PFSK-1 (cell line): ENCODE data around the gene ERI3.

Experiments used
- FOXP2 ChIP-seq: optimal IDR thresholded peaks from 2 replicates; pipeline ENCODE3; 2011; ENCODE audit warnings: borderline replicate concordance, control low read depth, inconsistent platforms; ENCODE audit not compliant: insufficient read depth; ENCODE audit errors: extremely low read length, extremely low read depth
- POLR2AphosphoS5 ChIP-seq: IDR thresholded peaks from 2 replicates; pipeline ENCODE4 v1.6.1; 2012; ENCODE audit warnings: low read depth, mild to moderate bottlenecking, control low read depth, low read length, moderate library complexity
- REST ChIP-seq, 2 experiments: IDR thresholded peaks; 2 replicates each; pipeline versions ENCODE4 v1.6.1 to v1.8.0; 2011 to 2012; ENCODE audit warnings: low read depth in 2 of 2, low read length in 2 of 2, control low read depth in 1 of 2, inconsistent platforms in 1 of 2, mild to moderate bottlenecking in 1 of 2, moderate library complexity in 1 of 2; ENCODE audit not compliant: insufficient read depth in 1 of 2
- SIN3A ChIP-seq: IDR thresholded peaks from 2 replicates; pipeline ENCODE4 v1.6.1; 2012; ENCODE audit warnings: mild to moderate bottlenecking, low read length, moderate library complexity, borderline replicate concordance; ENCODE audit not compliant: insufficient read depth
- TAF1 ChIP-seq: IDR thresholded peaks from 2 replicates; pipeline ENCODE4 v1.6.1; 2012; ENCODE audit warnings: low read length, control low read depth, borderline replicate concordance; ENCODE audit not compliant: insufficient read depth

ERI3 gene

GRCh38 chr1:44284184-44284583 is 70.9 kb downstream of the ERI3 start:
- TF ChIP-seq FOXP2, result no peak
- TF ChIP-seq POLR2AphosphoS5, result no peak
- no peak for TF ChIP-seq TAF1
- TF ChIP-seq REST (IDR thresholded peaks at IDR 0.05; ENCODE audit: insufficient read depth in 1 of 2, low read depth in 2 of 2, low read length in 2 of 2), result no peak
- TF ChIP-seq SIN3A, result no peak

DNA sequence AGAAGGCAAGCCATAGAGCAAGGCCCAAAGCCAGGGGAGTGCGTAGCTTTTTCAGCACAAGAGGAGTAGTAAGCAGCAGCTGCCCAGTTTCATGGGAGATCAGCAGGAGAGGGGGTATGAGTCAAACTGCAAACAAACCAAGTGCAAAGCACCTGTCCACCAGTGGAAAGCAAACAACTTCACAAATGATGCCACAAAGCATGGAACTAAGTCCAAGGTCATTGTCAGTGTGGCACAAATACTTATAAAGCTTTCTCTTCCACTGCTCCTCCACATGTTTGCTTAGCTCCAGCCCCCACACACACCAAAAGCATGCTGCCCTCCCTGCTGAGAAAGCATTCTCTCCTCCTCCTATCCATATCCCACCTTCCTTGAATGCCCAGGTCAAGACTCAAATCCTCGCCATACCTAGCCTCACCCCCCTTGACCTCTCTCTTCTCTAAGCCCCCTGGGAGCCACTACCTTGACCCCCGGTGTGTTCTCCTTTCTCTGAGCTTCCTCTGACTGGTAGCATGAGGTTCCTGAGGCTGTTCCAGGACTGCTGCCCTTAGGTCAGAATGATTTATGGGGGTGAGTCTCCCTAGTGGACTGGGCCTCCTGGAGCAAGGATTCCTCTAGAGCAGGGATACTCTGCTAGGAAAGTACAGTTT is 71.4 kb downstream of the ERI3 start:
- TF ChIP-seq REST (IDR thresholded peaks at IDR 0.05; ENCODE audit: insufficient read depth in 1 of 2, low read depth in 2 of 2, low read length in 2 of 2) (no peak), FOXP2 (no peak), POLR2AphosphoS5 (no peak), TAF1 (no peak), SIN3A (no peak)

GRCh38 chr1:44282704-44283426 is 72.2 kb downstream of the ERI3 start:
- TF ChIP-seq TAF1, result no peak
- TF ChIP-seq SIN3A, result no peak
- no peak for TF ChIP-seq FOXP2
- TF ChIP-seq POLR2AphosphoS5, result no peak
- TF ChIP-seq REST (IDR thresholded peaks at IDR 0.05; ENCODE audit: insufficient read depth in 1 of 2, low read depth in 2 of 2, low read length in 2 of 2), result no peak

DNA sequence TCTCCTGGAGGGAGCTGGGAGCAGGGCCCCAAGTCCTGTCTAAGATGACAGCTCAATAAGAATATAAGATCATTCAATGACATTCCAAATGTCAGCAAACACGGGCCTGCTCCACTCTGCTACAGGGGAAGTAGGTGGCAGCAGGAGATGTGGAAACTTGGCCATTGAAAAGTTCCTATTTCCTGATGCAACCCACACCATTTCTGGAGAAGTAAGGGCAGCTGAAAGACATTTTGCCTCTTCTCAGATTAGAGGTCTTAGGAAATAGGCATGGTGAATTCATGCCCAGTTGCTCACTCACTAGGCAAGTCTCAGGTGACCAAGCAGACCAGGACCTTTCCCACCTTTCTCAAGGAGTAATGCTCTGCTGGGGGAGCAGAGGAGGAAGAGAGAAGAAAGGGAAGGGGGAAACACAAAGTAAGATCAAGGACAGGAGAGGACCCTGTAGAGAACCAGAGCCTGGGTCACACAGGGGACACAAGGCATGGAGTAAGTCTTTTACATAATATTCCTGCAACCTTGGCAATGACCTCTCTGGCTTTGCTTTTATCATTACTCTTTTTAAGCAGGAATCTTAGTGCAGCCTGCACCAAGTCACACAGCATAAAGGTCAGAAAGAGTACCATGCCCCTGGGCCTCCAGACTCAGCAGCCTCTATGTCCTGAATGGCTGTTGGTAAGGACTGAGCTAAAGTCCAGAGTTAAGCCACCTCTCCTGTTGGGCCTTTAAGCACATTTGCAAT is 72.9 kb downstream of the ERI3 start:
- no peak for TF ChIP-seq TAF1
- TF ChIP-seq REST (IDR thresholded peaks at IDR 0.05; ENCODE audit: insufficient read depth in 1 of 2, low read depth in 2 of 2, low read length in 2 of 2), result no peak
- TF ChIP-seq POLR2AphosphoS5, result no peak
- TF ChIP-seq FOXP2, result no peak
- no peak for TF ChIP-seq SIN3A
